Ramos (cell line): ENCODE results near the gene PJA1.

ENCODE experiments used
- in situ Hi-C: fragments of 300-500 bp; cut with MboI; formaldehyde crosslinking; loops from one replicate; pipeline ENCODE4 v1.14.3; 2022; ENCODE audit warnings: low sequenced_read_pairs; ENCODE audit not compliant: unreplicated experiment

The PJA1 gene

DNA sequence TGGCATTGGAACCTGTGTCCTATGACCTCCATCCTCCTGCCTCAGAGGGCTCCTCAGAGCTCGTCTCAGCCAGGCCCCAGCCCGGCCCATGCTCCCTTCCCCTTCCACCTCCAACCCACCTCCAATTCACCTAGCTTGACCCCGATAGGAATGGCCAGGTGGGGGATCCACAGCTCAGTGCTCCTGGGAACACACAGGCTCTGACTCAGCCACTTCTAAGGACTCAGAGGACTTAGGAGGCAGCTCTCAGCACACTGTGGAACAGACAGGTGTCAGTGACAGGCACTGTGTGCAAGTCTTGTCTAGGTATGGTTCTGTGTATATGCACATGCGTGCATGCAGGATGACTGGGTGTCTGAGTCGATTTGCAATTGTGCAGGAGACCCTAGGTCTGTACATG lies 44.8 kb downstream of the PJA1 start:
- in situ Hi-C loops, result no loop called here

DNA sequence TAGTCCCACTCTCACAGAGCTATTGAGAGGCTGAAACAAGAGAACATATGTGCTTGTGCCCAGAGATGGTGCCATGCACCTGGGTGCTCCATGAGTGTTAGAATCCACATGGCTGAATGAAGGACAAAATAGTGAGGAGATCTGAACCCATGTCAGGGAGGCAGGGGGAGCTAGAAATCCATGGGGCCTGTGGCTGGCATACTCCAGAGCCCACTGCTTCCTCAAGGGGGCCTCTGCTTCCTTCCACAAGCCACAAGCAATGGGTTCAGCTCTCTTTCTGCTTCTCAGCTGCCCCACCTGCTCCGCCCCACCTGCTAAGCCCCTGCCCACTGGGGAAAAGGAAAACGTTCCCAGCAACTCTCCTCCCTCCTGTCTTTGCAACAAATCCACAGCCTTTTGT lies 46.1 kb downstream of the PJA1 start:
- in situ Hi-C loops, result no loop called here

DNA sequence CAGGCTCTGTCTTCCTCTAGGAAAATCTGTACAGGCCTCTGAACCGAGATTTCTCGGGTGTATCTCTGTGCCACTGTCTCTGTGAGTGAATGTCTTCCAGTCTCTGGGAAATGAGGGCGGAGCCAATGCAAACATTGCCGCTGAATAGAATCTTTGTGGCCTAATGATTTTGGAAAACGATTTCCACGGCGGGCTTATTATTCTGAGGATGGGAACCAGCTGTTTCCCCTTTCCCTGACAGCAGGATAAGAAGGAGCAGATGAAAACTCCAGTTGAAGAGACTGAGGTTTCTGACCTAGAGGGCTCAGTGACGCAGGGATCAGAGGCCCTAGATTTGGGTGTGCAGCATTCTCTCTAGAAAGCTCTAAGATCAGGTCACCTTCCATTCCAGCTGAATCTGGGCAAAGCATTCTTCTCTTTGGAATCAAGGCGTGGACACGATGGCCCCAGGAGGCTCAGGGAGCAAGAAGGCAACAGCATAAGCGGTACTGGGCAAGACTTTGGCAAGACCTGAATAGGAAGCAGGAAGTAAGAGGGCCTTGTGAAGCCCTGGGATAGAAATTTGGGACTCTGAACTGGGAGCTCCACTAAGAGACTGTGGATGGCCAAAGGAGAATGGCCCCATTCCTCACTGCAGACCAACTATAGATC lies 47.3 kb downstream of the PJA1 start:
- in situ Hi-C loops, result no loop called here

DNA sequence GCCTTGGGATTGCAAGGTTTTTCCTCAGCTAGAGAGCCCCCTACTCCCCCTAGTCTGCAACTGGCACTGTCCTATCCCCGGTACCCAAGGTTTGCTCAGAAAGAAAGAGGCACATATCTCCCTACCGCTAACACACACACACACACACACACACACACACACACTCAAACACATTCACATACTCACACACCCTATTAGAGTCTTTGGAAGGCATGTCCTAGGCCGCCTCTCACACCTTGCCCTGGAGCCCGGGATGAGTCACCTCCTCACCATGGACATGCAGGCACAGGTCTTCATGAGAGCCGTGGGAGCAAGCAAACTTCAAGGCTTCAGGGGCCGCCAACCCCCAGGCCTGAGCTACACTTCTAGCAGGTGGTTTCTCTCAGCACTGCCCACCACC lies 49.2 kb downstream of the PJA1 start:
- in situ Hi-C loops, result no loop called here

DNA sequence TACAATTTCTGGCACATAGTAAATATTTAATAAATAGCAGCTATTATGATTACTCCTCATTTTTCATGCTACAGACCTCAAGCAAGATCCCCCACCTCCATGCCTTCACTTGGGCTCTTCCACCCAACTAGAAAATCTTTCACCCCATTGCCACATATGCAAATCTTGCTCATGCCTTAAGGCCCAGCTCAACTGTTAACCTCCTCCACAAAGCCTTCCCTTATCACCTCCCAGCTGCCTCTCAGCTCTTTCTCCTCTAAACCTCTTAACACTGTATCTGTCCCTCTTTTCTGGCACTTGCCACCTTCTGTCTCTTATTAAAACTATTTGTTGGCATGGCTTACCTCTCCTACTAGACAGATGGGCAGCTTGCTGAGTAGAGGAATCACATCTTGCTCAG lies 51.5 kb downstream of the PJA1 start:
- in situ Hi-C loops, result no loop called here
